ENCODE data around the gene OR4D1.

The OR4D1 gene

GRCh38 chr17:58193641-58194255 lies 45.6 kb downstream of the OR4D1 start:
- DNase-seq (ENCODE audit: low read depth), result no peak

DNA sequence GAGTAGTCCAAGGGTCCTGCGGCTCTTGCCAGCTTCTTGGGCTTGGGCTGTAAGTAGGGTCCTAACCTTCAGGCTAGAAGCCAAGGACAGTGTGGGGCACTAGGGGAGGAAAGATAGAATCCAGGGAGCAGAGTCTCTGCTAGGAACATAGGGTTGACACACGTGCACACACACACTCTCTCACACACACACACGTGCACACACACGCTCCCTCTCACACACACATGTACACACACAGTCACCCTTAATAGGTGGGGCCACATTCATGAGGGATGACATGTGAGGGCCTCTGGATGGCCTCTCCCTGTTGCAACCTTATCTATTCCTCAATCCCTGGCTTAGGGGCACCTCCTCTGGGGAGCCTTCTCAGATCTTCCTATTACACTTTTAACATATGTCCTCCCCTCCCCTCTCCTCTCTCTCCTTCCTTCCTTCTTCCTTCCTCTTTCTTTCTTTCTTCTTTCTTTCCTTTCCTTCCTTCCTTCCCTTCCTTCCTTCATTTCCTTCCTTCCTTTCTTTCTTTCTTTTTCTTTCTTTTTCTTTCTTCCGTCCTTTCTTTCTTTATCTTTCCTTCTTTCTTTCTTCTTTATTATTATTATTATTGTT lies 47.4 kb downstream of the OR4D1 start:
- no peak for DNase-seq (ENCODE audit: low read depth)

GRCh38 chr17:58196610-58197009 lies 48.4 kb downstream of the OR4D1 start:
- no peak for DNase-seq (ENCODE audit: low read depth)

- DNase-seq (ENCODE audit: low read depth), result peak; percentile 14
Measured at GRCh38 chr17:58200024-58200633, 51.9 kb downstream of the OR4D1 start.

DNA sequence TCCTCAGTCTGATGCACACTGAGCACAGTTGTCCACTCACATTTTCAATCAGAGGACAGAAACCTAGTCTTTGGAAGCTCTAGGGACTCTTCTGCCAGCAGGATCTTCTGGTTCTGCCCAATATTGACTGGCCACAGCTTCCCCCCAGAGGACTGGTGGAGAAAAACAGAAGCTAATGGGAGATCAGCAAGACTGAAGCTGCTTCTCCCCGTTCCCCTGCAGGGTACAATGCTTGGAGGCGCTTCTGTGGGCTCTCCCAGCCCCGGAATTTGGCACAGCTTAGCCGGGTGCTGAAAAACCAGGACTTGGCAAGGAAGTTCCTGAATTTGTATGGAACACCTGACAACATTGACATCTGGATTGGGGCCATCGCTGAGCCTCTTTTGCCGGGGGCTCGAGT lies 54.7 kb downstream of the OR4D1 start:
- no peak for DNase-seq (ENCODE audit: low read depth)

DNA sequence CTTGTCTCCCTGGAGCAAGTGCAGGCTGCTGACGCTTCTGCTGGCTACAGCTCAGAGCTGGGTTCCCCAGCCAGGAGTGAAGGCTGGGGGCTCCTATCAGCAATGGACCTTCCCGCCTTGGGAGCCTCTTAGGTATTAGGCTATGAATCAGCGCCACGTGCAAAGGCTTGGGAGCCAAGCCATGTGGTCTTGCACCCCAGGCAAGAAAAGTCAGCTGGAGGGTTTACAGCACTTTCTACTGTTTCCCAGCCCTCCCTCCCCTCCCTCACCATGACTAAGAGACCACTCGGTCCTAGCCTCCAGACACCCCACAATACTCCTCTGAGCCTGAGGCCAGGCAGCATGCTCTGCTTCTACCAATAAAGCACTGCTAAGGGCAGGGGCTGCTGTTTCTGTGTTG lies 56.6 kb downstream of the OR4D1 start:
- DNase-seq (ENCODE audit: low read depth), result no peak

- DNase-seq (ENCODE audit: low read depth), result no peak
Measured at GRCh38 chr17:58205936-58206335, 57.8 kb downstream of the OR4D1 start.

GRCh38 chr17:58207451-58207850 lies 59.3 kb downstream of the OR4D1 start:
- no peak for DNase-seq (ENCODE audit: low read depth)

- no peak for DNase-seq (ENCODE audit: low read depth)
Measured at GRCh38 chr17:58208344-58208743, 60.2 kb downstream of the OR4D1 start.
